ENCODE results near the gene PLA2G15. TPM values are rescaled to one million over a fixed set of nuclear protein-coding genes. Genes with fewer than 3 reads are reported as not detected.

PLA2G15 gene, protein sequence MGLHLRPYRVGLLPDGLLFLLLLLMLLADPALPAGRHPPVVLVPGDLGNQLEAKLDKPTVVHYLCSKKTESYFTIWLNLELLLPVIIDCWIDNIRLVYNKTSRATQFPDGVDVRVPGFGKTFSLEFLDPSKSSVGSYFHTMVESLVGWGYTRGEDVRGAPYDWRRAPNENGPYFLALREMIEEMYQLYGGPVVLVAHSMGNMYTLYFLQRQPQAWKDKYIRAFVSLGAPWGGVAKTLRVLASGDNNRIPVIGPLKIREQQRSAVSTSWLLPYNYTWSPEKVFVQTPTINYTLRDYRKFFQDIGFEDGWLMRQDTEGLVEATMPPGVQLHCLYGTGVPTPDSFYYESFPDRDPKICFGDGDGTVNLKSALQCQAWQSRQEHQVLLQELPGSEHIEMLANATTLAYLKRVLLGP
- 7.5 and 7.6 TPM in 2 replicates for total RNA-seq (2014; rRNA removed; shearing (Covaris generic))
- polyA plus RNA-seq (2014; cell fraction: nucleus; rRNA removed) = 15.5 and 24.5 TPM in 2 replicates

GRCh38 chr16:68244903-68245853 lies at the start of gene PLA2G15:
TSS of gene PLA2G15 (plus strand) at chr16:68245373. CDS start at chr16:68245427, 54 bp downstream.
- peak; percentile 92 for DNase-seq (ENCODE audit: extremely low read depth, low read depth)

DNA sequence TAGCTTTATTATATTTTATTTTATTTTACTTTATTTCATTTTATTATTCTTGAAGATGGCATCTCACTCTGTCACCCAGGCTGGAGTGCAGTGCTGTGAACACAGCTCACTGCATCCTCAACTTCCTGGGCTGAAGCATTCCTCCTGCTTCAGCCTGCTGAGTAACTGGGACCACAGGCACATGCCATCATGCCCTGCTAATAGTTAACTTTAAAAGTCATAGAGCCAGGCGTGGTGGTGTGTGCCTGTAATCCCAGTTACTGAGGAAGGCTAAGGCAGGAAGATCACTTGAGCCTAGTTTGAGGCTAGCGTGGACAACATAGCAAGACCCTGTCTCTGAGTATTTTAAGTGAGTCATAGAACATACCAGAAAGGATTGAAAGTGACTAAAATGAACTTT lies 47.9 kb upstream of the PLA2G15 start:
- no peak for DNase-seq (ENCODE audit: extremely low read depth, low read depth)

DNA sequence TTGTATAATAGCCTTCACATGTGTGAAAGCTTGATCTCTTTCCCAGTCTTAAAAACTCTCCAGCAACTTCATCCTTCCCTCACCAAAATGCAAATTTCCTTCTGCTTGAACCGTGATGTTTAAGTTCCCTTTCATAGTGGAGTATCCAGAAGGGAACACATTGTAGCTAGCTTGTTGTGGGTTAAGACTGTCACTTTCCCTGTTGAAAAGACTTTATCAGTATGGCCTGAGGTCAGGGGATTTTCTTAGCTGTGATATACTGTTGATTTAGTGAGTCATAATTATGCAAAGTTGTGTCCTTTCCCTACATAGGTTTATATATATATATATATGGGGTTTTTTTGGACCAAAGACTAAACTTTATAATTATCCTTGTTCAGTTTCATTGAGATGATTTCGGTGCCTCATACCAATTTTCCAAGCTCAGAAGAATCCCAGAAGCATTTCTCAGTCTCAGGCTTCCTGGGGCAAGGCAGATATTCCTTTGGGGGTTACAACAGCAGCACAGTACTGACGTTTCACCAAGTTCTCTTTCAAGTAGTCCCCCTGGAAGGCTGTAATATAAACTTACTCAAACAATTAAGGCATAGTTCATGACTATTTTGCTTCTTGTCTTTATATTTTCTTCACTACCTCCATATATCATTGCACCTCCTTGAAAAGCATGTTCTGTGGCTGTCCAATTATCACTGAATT lies 44.9 kb upstream of the PLA2G15 start:
- peak; percentile 19 for DNase-seq (ENCODE audit: extremely low read depth, low read depth)

DNA sequence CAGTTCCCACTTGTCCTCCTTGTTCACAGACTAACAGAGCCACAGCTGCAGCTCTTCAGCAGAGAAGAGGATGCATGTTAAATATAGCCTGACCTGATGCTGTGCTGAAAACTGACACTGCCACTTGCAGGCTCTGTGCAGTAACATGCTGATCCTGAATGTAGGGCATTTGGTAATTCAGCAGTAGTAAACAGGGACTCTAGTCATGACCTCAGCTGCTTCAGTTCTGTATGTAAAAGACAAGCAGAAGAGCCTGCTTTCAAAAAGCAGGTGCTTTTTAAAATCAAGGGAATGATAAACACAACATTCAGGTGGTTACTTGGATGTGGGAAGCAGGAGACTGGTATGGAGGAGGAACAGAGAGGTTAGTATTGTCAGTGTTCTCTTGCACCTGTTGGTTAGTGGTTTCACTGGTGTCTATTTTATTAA lies 43.1 kb upstream of the PLA2G15 start:
- DNase-seq (ENCODE audit: extremely low read depth, low read depth) = no peak

GRCh38 chr16:68206245-68206644 lies 38.9 kb upstream of the PLA2G15 start:
- no peak for DNase-seq (ENCODE audit: extremely low read depth, low read depth)

- no peak for DNase-seq (ENCODE audit: extremely low read depth, low read depth)
These were observed 30.4 kb upstream of the PLA2G15 start for GRCh38 chr16:68214726-68215125.

- no peak for DNase-seq (ENCODE audit: extremely low read depth, low read depth)
These were observed 29.9 kb upstream of the PLA2G15 start for GRCh38 chr16:68215302-68215701.

DNA sequence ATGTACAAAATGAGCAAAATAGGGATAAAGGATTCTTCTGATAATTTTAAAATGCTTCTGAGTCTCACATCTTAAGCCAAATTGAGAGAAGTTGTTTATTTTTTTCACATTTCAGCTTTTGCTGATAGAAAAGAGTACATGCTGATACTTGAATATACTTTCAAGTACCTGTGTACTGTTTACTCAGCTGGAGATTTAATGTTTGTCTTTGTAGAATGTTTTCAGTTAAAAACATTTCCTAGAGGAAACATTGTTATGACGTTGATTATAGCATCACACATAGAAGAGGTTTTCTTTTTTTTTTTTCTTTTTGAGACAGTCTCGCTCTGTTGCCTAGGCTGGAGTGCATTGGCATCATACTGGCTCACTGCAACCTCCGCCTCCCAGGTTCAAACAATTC lies 28.9 kb upstream of the PLA2G15 start:
- no peak for DNase-seq (ENCODE audit: extremely low read depth, low read depth)

DNA sequence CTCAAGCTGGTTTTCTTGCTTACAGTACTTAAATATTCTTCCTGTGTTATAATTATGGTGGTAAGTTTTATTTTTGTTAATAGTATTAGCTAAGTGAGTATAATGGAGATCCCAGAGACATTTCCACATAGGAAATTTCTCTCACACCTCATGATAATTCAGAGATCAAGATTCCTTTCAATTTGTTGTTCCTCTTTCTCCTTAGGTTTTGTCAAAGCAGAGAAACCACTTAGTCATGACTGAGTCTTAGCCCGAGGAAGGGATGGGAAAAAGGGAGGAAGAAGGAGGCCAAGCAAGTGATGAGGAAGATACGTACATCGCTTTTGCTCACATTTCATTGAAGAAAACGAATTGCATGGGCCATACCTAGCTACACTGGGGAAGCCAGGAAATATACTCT lies 27.7 kb upstream of the PLA2G15 start:
- no peak for DNase-seq (ENCODE audit: extremely low read depth, low read depth)

DNA sequence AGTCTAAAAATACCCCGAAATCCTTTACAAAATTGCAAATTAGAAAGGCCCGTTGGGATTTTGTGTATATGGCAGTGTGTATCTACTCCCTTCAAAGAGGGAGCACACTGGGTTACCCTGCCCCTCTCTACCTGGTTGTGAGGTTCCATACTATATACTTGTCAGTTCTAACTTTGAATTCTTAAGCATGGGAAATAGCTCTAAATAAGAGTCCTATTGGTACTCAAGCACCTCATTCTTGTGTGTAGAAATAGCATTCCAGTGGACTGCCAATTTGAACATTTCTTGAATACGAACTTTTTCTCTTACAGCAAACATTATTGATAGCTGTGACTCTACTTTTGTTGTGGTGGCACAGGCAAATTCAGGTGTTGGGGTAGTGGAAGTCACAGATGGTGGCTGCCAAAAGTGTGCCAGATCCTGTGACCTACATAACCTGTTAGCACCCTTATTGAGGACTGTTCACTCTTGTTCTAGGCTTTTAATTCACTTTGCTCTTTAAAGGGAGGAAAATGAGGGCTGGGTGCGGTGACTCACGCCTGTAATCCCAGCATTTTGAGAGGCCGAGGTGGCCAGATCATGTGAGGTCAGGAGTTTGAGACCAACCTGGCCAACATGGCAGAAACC lies 25.3 kb upstream of the PLA2G15 start:
- DNase-seq (ENCODE audit: extremely low read depth, low read depth) = no peak

- DNase-seq (ENCODE audit: extremely low read depth, low read depth) = no peak
These were observed 22.1 kb upstream of the PLA2G15 start for GRCh38 chr16:68223072-68223471.

- no peak for DNase-seq (ENCODE audit: extremely low read depth, low read depth)
These were observed 19.1 kb upstream of the PLA2G15 start for GRCh38 chr16:68226116-68226515.

- DNase-seq (ENCODE audit: extremely low read depth, low read depth) = no peak
These were observed 17.9 kb upstream of the PLA2G15 start for GRCh38 chr16:68227183-68227793.

GRCh38 chr16:68227850-68228553 lies 17.2 kb upstream of the PLA2G15 start:
- DNase-seq (ENCODE audit: extremely low read depth, low read depth) = no peak

GRCh38 chr16:68228652-68229051 lies 16.5 kb upstream of the PLA2G15 start:
- no peak for DNase-seq (ENCODE audit: extremely low read depth, low read depth)

GRCh38 chr16:68229431-68230175 lies 15.6 kb upstream of the PLA2G15 start:
- peak; percentile 73 for DNase-seq (ENCODE audit: extremely low read depth, low read depth)

DNA sequence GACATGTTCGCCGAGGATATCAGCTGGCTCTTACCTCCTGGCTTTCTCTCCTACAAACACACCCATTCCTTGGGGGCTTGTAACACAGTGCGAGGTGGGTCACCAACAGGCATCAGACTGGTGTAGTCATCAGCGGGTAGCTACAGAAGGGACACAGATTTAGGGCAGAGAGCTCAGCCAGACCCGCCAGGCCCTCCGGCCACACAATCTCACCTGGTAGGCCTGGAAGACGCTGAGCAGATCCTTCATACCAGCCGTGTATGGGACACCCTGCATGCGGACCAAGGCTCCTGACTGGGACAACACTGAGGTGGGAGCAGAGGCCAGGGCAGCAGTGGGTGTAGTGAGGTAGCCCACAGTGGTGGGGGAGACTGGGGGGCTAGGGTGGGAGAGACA lies 15.0 kb upstream of the PLA2G15 start:
- no peak for DNase-seq (ENCODE audit: extremely low read depth, low read depth)

DNA sequence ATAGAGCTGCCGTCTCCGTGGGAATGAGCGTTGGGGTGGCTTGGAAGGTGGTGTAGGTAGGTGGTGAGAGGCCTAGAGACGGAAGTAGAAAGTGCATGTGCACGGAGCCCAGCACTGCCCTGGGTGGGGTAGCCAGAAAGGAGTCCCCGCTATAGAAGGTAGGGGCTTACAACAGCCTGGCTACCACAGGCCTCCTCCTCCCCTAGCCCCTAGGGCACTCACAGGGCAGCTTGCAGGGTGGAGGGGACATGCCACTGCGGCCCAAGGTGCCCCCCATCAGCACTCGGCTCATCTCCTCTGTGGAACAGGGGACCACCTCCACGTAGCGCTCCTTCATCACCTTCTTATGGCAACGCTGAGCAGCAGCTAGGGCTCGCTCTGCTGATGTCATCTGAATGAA lies 14.2 kb upstream of the PLA2G15 start:
- DNase-seq (ENCODE audit: extremely low read depth, low read depth) = no peak

Data from NCI-H460 (cell line).